A549 (cell line): ENCODE data around the gene NADK2.

Experiments
- BHLHE40 ChIP-seq: IDR thresholded peaks from 2 replicates; pipeline ENCODE4 v1.6.1; 2012; ENCODE audit warnings: low read depth, low read length, inconsistent platforms
- CTCF ChIP-seq: fragments of >200 bp; sonication (Bioruptor Twin); formaldehyde crosslinking; IDR thresholded peaks from 3 replicates; pipeline ENCODE4 v1.5.1; 2016
- FOXS1 ChIP-seq: fragments of 250-450 bp; sonication (Bioruptor Pico); IDR thresholded peaks from 2 replicates; pipeline ENCODE4 v1.5.0; 2020; ENCODE audit warnings: mild to moderate bottlenecking, moderate library complexity
- JUN ChIP-seq, 2 experiments: fragments of >200 bp; sonication (Bioruptor Twin); formaldehyde crosslinking; IDR thresholded peaks; 2 replicates in 1 of 2; 3 replicates in 1 of 2; pipeline ENCODE4 v1.6.1; 2016 to 2017
- MAX ChIP-seq: IDR thresholded peaks from 2 replicates; pipeline ENCODE4 v1.6.1; 2012

DNA sequence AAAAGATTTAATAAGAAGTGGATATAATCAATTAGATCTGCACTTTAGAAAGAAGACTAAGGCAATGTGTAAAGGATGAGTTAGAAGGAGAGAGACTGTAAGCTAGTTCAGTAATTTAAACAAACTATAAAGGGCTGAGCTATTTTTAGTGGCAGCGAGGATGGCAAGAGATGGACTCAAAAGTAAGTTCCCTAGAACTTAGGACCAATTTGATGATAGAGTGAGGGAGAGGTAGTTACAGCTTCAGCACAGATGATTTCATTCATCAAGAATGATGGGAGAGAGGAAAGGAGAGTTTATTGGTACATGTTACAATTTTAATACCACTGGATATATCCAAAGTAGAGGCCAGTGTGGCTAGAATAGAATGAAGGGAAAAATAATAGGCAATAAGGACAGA is 19.1 kb downstream of the NADK2 start:
- no peak for TF ChIP-seq CTCF
- TF ChIP-seq JUN (IDR thresholded peaks at IDR 0.05) = no peak
- no peak for TF ChIP-seq FOXS1 (CRISPR knock-in tag)
- no peak for TF ChIP-seq BHLHE40
- TF ChIP-seq MAX = no peak
